GM19455 (cell line): ENCODE data around the gene RBMS3.
"Not testable (repeated sequence)": the region's sequence is repeated elsewhere in the genome, so short reads cannot be mapped to it uniquely, and the experiment has no call there.

ENCODE experiments used
- ATAC-seq: cut with Tn5 transposase; IDR thresholded peaks from one replicate; pipeline ENCODE4 v1.9.1; 2021; ENCODE audit not compliant: unreplicated experiment

Gene RBMS3

DNA sequence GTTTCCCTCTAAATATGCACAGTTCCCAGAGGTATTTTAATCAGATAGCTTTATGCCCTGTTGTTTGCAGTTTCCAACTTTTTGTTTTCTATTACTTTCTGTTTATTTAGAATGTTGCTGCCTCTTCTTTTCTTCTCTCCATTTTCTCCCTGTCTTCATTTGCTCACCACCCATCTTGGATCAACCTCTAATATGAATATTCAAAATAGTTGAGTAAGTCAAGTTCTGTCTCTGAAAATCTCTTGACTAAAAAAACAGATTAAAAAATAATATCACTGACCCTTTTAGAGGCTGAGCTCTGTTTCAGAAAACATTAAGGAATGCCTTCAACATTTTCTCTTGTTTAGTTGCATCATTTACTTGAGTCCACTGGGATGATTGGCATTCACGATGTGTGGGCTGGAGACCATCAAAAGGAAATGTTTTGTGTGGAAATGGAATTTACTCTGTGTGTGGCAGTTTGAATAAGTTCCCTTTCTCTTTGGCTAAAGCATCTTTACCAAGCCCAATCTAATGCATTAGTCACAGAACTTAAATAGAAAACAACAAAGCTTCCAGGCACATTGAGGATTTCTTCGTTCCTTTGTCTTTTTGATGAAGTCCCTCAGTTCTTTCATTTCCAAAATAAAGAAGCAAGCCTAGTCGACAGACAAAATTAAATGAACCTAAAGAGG is 691.6 kb downstream of the RBMS3 start:
- ATAC-seq = no peak

DNA sequence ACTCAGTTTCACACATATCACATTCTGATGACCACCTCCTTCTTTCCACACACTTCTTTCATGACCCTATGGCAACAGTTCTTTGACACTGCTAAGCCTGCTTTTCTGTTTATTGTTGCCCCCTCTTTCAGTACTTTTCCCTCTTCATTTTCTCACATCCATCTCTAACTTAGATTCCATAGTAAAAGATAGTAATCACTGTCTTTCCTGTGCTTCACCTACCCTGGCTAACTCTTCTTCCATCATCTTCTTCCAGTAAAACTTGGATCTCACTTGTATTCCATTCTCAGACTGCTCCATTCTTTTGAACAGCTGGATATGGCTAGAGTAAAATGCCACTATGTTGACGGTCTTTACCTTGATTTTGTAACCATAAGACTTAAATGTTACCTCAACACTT is 692.9 kb downstream of the RBMS3 start:
- no peak for ATAC-seq

DNA sequence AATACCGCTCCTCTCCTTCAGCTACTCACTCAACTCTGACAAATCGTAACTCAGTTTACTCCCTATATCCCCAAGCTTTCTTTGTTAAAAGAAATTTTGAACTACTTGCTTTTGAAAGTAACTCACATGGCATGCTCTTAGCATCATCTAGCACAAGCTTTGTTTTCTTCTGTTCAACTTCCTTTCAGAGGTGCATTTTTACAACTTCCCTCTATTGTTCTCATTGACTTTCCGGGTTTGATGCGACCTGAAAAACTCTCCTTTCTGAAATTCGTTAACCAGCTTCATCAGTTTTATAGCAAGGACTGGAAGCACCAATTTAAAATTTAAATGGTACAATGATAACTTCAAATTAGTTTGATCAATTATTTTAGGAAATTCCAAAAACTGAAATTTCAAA is 696.0 kb downstream of the RBMS3 start:
- no peak for ATAC-seq

DNA sequence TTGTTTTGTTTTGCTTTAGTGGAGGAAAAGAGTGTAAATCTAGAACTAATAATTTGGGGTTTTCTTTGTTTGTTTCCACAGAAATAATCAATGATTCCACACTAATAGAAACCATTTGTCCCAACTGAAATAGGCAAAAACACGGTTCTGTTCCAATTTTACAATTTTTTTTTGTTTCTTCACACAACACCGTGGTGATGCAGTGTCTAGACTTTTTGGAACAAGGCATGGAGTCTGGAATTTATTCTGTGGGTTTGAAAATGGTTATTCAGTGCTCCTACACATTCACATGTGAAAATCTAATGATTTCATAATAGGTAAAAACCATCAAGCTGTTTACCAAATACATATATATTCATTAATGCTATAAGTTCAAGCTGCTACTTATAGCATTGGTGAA is 696.5 kb downstream of the RBMS3 start:
- no peak for ATAC-seq

DNA sequence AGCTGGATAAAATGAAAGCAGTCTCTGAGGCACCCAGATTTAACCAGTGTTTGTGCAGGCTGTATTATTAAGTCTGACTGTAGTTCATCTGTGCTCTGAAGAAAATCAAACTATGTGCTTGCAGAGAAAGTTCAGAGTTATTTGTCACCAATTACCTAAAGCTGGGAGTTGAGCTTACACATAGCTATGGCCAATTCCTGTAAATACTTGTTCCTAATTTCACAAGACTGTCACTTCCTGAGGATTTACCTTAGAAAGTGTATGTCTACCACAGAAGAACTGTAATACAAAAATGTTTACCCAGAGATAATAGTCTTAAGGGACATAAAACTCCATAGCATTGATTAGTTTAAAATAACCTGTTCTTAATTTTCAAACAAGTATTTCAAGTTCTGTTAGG is 697.2 kb downstream of the RBMS3 start:
- no peak for ATAC-seq

DNA sequence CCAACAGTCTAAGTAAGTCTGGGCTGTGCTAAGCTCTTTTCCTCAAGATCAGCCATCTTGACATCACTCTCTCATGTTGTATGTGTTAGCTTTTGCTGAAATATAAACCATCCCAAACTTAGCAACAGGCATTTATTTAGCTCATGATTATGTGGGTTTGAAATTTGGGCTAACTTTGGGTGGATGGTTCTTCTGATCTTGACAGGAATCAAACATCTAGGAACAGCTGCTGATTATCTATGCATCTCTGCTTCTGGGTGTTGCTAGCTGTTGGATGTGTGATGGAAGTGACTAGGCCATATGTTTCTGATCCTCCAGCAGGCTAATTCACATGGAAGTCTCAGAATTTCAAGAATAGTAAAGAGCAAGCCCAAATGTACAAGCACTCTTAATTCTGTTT is 710.3 kb downstream of the RBMS3 start:
- no peak for ATAC-seq

DNA sequence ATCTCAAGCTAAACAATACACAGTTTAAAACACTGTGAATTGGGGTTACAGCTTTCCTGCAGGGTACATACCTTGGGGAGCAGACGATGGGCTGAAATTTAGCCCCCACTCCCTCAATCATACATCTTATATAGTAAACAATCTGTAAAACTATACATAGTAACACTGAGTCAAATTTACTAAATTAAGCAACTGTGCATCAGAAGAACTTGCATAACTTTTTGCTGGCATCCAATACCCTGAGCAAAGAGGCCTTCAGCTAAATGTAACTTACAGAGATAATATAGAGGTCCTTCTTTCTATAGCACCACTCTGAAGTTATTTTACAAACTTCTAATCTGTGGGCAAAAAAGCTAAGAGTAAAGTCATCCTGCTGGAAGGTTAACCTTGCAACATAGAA is 721.9 kb downstream of the RBMS3 start:
- ATAC-seq = no peak

DNA sequence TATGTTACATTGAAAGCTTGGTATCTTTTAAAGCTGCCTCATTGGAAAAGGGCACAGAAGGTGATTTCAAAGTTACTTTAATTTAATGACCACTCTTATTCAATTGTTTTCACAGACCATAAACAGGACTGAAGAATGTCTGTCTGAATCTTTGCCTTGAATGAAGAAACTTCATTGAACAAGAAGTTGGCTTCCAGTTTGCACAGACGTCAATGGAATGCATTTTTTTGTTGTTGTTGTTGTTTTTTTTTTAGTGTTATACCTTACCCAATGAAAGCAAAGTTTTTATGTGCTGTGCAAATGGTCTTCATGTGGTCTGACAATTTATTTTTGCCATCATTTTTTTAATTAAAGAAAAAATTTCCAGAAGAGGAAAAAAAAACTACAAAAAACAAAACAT is 722.9 kb downstream of the RBMS3 start:
- ATAC-seq = no peak

DNA sequence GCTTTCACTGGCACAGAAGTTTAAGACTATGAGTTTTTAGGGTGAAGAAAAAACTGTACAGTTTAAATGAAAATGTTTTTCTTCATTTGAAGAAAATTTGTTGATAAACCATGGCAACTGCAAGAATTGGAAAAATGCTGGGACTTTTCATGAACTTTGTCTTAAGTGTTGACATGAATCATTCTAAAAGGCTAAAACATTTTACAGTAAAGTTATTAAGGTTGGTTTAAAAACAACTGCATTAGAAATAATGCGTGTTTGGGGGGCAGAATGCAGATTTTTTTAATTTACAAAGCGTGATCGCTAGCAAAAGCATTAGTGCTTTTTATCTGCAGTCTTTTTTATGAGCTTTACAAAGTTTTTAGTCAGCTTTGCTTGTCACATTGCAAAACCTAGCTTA is 723.6 kb downstream of the RBMS3 start:
- ATAC-seq = no peak

DNA sequence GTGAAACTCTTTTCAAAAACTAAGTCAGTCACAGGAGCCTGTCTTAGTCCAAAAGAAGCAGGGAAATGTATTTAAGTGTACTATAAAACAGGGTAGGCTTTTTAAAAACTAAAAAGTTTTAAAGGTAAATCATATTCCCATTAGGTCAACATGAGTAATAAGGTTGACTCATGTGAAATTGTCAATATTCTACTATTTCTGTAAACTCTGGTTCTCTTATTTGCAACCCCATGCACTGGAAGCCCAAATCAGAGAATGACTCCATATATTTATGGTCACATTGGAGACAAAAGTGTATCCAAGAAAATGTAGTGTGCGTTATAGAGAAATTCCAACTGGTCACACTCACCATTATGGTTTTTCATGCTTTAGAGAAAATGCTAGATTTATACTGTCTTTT is 725.2 kb downstream of the RBMS3 start:
- ATAC-seq = no peak

DNA sequence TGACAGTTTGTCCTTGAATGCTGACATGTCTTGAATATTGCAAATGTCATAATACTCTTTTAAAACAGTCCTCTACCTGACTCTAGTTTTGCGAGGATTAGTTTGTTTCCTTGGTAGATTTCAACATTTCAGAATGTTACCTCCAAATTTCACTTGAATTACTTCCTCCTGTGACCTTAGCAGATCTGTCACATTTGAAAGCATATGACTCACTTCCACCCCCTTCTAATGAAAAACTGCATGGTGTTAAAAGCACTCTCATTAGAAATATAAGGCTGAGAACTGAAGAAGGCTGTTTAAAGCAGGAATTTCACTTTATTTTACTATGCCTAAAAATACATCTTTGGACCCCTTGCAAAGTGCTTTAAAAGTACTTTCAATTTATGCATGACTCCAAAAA is 726.8 kb downstream of the RBMS3 start:
- ATAC-seq = no peak

DNA sequence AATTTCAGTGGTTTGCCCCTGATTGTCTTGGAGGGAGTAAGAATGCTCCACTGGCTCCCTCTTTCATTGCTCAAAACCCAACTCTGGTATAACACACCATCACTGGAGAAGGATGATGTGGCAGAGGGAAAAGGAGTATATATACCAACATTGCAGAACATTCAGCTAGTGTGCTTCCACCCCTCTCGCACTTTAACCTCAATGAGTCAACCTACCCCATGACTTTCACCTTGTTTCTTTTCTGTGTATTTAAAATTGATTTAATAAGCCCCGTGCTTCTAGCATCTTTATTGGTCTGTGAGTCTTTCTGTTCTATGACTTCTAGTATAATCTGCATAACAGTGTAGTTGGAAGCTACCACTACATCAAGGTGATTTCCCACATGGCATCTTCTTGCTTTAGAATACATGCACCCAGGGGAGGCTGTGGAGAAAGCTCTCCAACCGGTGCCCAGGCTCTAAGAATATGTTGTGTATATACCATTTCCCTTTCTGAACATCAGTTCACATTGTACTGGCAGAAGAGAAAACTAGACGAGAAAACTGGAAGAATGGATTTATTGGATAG is 730.4 kb downstream of the RBMS3 start:
- ATAC-seq = no peak

DNA sequence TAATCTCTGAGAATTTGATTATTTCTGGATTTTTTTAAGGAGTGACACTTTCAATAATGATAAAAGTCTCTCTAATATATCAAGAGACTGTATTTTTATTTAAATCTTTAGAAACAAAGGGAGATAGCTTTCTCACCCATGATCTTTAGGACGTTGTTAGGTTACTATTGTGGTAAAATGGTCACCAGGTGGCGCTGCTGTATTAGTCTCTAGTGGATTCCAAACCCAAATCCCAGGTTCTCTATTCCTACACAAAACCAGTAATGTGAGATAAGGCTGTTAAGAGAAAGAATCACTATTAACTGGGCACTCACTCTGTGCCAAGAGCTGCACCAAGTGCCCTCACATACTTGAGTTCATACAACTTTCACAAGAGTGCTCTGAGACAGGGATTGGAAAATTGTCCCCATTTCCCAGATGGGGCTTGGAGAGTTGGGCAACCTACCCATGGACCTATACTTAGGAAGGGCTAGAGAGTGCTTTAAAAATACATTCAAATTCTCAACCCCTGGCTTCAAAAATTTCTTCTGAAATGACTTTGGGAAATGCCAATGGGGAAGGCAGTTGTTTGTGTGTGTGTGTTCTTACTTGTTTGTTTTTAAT is 732.2 kb downstream of the RBMS3 start:
- ATAC-seq = peak; percentile 69

DNA sequence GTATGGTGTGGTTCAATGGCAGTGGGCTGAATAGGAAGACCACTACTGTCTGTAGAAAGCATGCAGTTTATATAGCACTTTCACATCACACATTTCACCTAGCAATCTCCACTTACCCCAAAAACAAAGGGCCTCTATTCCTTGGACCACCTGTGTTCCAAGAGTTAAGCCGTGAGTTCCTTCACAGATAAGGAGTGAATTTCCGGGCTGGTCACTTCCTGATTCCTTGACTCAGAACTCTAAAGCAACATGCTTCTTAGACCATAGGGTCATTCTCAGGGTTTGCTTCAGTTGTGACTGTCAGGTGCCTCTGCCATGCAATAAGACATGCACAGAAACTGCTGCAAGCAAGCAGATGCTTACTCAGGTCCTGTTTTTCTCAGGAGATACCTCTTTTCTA is 737.0 kb downstream of the RBMS3 start:
- no peak for ATAC-seq

DNA sequence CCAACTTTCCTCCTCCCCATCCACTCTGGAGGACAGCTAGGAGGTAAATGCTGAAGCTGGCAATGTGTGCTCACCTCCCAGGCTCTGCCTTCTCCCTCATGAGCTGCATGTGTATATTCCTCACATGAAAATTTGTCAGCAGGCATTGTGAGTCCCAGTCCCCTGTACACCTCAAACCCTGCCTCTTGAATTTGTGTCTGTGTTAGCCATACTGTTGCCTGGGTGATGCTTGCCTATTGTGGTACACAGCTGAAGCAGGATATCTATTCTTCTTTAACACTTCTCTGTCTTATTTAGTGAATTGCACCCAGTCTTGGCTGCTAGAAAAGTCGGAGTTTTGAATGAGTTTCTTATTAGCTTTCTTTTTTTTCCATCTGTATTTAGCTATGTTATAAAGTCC is 739.5 kb downstream of the RBMS3 start:
- no peak for ATAC-seq

DNA sequence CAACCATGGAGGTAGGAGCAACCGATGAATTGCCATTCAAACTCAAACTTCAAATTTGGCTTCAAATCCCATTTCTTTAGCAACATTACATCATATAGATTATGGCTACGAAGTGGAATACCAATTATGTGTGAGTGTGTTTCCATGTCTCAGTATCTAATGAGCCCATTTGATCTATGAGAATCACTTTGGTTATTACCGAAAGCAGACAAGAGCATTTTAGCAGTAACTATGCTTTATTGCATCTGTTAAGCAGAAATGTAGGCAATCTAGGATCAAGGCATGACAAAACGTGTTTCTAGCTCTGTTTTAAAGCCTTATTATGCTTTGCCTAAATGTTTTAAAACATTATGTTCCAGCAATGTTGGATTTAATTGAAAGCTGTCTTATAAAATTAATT is 743.6 kb downstream of the RBMS3 start:
- ATAC-seq = no peak

DNA sequence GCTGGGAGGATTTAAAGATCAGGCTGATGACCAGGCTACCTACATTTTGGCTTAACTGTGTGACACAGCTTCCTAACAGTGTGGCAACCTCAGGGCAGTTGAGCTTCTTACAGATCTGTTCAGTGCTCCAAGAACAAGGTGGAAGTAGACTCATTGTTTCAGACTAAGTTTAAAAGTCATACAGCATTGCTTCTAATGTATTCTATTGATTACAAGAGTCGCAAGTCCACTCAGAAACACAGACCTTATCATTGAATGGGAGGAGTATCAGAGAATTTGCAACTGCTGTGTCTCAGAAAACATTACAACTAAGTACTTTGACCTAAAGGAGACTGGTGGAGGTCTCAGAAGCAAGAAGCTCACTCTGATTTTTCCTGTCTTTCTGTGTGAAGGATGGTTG is 746.0 kb downstream of the RBMS3 start:
- no peak for ATAC-seq

DNA sequence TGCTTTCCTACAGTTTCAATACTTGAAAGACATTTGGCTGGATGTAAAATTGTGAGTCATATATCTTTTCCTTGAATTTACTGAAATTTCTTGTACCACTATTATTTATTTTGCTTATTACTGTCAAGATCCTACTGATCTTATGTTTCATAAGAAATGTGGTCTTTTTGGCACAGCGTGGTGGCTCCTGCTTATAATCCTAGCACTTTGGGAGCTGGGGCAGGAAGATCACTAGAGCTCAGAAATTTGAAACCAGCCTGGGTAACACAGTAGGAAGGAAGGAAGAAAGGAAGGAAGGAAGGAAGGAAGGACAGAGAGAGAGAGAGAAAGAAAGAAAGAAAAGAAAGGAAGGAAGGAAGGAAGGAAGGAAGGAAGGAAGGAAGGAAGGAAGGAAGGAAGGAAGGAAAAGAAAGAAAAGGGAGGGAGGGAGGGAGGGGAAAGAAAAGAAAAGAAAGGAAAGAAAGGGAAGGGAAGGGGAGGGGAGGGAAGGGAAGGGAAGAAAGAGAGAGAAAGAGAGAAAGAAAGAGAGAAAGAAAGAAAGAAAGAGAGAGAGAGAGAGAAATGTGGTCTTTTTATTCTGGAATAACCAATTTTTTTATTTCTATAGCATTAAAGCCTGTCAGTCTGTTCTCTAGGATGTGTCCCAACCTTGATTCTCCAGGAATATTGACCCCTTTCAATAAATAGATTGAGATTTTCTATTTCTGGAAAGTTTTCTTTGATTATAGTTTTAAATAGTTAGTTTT is 753.5 kb downstream of the RBMS3 start:
- ATAC-seq = no peak

DNA sequence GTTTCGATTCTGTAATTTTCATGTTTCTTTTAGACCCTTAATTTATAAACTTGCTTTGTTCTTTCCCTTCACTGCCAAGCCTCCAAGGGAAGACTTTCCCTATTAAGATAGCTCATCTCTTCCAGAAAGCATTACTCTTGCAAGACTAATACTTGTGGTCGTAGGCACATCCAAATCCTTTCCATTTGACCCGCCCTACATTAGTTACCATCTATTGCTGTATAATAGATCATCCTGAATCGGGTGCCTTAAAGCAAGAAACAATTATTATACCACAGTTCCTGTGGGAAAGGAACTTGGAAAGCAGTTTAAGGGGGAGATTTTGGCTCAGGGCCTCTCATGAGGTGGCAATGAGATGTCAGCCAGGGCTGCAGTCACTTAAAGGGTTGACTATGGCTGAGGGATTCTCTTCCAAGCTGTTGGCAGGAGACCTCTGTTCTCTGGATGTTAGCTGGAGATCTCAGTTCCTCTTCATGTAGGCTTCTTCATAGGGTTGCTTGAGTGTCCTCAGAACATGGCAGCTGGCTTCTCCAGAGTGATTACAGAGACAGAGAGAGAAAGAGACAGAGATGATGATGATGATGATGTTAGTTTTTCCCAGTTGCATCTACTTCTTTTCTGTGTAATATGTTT is 755.2 kb downstream of the RBMS3 start:
- no peak for ATAC-seq

DNA sequence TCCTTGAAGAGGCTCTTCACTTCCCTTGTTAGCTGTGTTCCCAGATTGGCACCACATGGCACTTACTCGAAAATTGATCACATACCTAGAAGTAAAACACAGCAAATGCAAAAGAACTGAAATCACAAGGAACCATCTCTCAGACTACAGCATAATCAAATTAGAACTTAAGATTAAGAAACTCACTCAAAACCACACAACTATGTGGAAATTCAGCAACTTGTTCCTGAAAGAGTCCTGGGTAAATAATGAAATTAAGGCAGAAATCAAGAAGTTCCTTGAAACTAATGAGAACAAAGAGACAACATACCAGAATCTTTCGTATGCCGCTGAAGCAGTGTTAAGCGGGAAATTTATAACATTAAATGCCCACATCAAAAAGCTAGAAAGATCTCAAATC is 759.3 kb downstream of the RBMS3 start:
- no peak for ATAC-seq

DNA sequence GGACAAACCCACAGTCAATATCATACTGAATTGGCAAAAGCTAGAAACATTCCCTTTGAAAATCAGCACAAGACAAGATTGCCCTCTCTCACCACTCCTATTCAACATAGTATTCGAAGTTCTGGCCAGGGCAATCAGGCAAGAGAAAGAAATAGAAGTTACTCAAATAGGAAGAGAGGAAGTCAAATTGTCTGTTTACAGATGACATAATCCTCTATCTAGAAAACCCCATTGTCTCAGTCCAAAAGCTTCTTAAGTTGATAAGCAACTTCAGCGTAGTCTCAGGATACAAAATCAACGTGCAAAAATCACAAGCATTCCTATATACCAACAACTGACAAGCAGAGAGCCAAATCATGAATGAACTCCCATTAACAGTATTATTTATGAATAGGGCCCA is 760.6 kb downstream of the RBMS3 start:
- ATAC-seq = not testable (repeated sequence)
